Natural killer cell (primary cell): ENCODE measurements around the gene HSFX2. TPM values are rescaled to one million over a fixed set of nuclear protein-coding genes. Genes with fewer than 3 reads are reported as not detected.
A peak's percentile ranks its signal among the peaks of the same experiment; 100 is the strongest.

ENCODE experiments used
- ATAC-seq, 3 donors: fragments of 150-1000 bp in 2 of 3; fragments of 200-7000 bp in 1 of 3; cut with Tn5 transposase; 1 replicate in 1 of 3; 2 replicates in 2 of 3; pipeline ENCODE4 v1.10.0; 2021; ENCODE audit warnings: mild to moderate bottlenecking in 2 of 3, moderate library complexity in 2 of 3
- DNase-seq, 2 donors: peaks; one replicate each; pipeline versions ENCODE4 v3.0.0 to v3.0.0-alpha.2; 2013 to 2021; ENCODE audit warnings: mixed read lengths in 1 of 2
- H3K27ac ChIP-seq: one replicate; pipeline ENCODE4 v1.5.1; 2013; ENCODE audit warnings: mild to moderate bottlenecking, low read length
- H3K27me3 ChIP-seq: one replicate; pipeline ENCODE4 v1.6.1; 2013; ENCODE audit warnings: low read length; ENCODE audit not compliant: control insufficient read depth, insufficient read depth
- H3K36me3 ChIP-seq: one replicate; pipeline ENCODE4 v1.6.1; 2013; ENCODE audit warnings: low read length; ENCODE audit not compliant: control insufficient read depth, insufficient read depth
- H3K4me1 ChIP-seq: one replicate; pipeline ENCODE4 v1.6.1; 2013; ENCODE audit warnings: low read length; ENCODE audit not compliant: control insufficient read depth, insufficient read depth
- H3K4me3 ChIP-seq: one replicate; pipeline ENCODE4 v1.5.1; 2013; ENCODE audit warnings: low read length
- H3K9me3 ChIP-seq: one replicate; pipeline ENCODE4 v1.6.1; 2013; ENCODE audit warnings: low read length; ENCODE audit not compliant: control insufficient read depth, insufficient read depth
- H3K27ac Mint-ChIP-seq, 2 donors: one replicate each; pipeline ENCODE4 v1.8.0; 2022; ENCODE audit warnings: mild to moderate bottlenecking in 2 of 2, mixed read lengths in 2 of 2, moderate library complexity in 1 of 2
- H3K27me3 Mint-ChIP-seq, 2 donors: one replicate each; pipeline ENCODE4 v1.8.0; 2022; ENCODE audit warnings: low read depth in 2 of 2, mixed read lengths in 2 of 2
- H3K36me3 Mint-ChIP-seq: one replicate; pipeline ENCODE4 v1.8.0; 2022; ENCODE audit warnings: mixed read lengths
- H3K4me1 Mint-ChIP-seq, 2 donors: one replicate each; pipeline ENCODE4 v1.8.0; 2022; ENCODE audit warnings: mixed read lengths in 2 of 2
- H3K4me3 Mint-ChIP-seq: one replicate; pipeline ENCODE4 v1.8.0; 2022; ENCODE audit warnings: mild to moderate bottlenecking, moderate library complexity, mixed read lengths
- H3K9me3 Mint-ChIP-seq, 2 donors: one replicate each; pipeline ENCODE4 v1.8.0; 2022; ENCODE audit warnings: mixed read lengths in 2 of 2
- WGBS: methylation state at CpG from one replicate; pipeline ENCODE4 v1.1.7; 2013; ENCODE audit warnings: missing lambda C conversion rate; ENCODE audit not compliant: insufficient coverage; 5-methylcytosine and 5-hydroxymethylcytosine counted together
- intact Hi-C: fragments of 100-400 bp; cut with micrococcal nuclease; formaldehyde crosslinking; loops from one replicate; pipeline ENCODE4 v1.14.2; 2022
- total RNA-seq, 4 donors: library from RNA; stranded (reverse); fragments of 120-200 nt in 1 of 4; gene quantifications; one replicate each; pipeline versions ENCODE4 v1.2.3 to v1.2.4, GENCODE V29; 2013 to 2022
- TF ChIP-seq, protein P1 (sequence below): fragments of 200-600 bp; IDR thresholded peaks from one replicate; pipeline ENCODE4 v1.8.0; 2022; ENCODE audit warnings: antibody characterized with exemption

Gene HSFX2
- total RNA-seq, 3 donors from 2014 or later (not counting 1 experiment from before 2014, with no cell fraction given), result 0.45 to 0.70 TPM; not detected in 1

DNA sequence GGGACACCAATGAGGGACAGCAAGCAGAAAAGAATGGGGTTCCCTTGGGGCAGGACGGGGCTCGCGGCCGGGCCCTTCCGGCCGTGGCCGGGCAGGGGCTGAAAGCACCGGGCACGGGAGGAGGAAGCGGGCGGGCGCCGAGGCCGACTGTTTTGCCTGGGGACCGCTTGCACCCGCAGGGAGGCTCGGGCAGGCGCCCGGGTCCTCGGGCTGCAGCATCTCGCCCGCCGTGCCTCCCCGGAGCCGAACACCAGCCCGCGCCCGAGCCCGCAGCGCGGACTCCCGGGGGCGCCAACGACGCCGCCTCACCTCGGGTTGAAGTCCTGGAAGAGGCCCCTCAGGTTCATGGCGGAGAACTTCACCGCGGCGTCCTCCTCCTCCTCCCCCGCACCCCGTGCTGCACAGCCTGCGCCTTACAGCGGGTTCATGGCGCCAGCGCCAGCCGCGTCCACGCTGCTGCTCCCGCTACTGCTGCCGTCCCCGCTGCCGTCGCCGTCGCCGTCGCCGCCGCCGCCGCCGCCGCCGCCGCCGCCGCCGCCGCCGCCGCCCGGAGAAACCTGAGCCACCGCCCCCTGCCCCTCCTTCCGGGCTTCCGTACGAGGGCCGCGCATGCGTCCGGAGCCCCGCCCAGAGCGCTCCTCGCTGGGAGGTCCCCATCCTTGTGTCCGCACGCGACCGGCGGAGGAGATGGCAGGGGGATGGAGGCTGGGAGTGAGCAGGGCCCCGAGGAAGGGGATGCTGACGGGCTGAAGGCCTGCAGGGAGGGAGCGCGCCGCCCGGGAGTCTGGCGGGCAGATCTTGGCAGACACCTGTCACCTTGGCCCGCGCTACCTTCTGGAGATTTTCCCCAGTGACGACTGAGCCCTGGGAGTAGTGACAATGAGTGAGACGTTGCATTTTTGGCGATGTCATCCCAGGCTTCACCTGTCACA, 36.4 kb upstream of the HSFX2 start, which contains the start of gene TMEM185A:
Gene TMEM185A (minus strand): TSS at position 559 of the 932 bp plus-strand sequence. CDS start 212 bp downstream, at position 347.
- Histone ChIP-seq H3K4me1 (peaks cover 16% of the 10 kb centered on the region), H3K9me3 (no peaks in the 10 kb centered on the region), H3K36me3 (no peaks in the 10 kb centered on the region), H3K4me3 (peak within 1 kb of the TSS; percentile 57), H3K27me3 (no peaks in the 10 kb centered on the region), H3K27ac (peak within 1 kb of the TSS; percentile 40)
- no peaks in the 10 kb centered on the region for H3K36me3 Mint-ChIP-seq
- peaks cover 3 to 8% of the 10 kb centered on the region in 2 donors for H3K27me3 Mint-ChIP-seq
- under 1% methylated on average over 102 of the region's 102 CpGs for WGBS
- H3K9me3 Mint-ChIP-seq, result no peaks in the 10 kb centered on the region
- intact Hi-C loops, result loop anchor here (5.0 kb wide), 1 partner anchor 119 kb away; no protein-coding TSS in a partner anchor
- TF ChIP-seq, protein P1, sequence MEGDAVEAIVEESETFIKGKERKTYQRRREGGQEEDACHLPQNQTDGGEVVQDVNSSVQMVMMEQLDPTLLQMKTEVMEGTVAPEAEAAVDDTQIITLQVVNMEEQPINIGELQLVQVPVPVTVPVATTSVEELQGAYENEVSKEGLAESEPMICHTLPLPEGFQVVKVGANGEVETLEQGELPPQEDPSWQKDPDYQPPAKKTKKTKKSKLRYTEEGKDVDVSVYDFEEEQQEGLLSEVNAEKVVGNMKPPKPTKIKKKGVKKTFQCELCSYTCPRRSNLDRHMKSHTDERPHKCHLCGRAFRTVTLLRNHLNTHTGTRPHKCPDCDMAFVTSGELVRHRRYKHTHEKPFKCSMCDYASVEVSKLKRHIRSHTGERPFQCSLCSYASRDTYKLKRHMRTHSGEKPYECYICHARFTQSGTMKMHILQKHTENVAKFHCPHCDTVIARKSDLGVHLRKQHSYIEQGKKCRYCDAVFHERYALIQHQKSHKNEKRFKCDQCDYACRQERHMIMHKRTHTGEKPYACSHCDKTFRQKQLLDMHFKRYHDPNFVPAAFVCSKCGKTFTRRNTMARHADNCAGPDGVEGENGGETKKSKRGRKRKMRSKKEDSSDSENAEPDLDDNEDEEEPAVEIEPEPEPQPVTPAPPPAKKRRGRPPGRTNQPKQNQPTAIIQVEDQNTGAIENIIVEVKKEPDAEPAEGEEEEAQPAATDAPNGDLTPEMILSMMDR, result no peak
- ATAC-seq, result peak; percentile 86 to 90 (median 88)
- peaks cover 35 to 40% of the 10 kb centered on the region in 2 donors for H3K4me1 Mint-ChIP-seq
- peak within 1 kb of the TSS; percentile 84 for H3K4me3 Mint-ChIP-seq
- peak within 1 kb of the TSS; percentile 49 to 88 for H3K27ac Mint-ChIP-seq
- DNase-seq, result peak; percentile 62 to 86

DNA sequence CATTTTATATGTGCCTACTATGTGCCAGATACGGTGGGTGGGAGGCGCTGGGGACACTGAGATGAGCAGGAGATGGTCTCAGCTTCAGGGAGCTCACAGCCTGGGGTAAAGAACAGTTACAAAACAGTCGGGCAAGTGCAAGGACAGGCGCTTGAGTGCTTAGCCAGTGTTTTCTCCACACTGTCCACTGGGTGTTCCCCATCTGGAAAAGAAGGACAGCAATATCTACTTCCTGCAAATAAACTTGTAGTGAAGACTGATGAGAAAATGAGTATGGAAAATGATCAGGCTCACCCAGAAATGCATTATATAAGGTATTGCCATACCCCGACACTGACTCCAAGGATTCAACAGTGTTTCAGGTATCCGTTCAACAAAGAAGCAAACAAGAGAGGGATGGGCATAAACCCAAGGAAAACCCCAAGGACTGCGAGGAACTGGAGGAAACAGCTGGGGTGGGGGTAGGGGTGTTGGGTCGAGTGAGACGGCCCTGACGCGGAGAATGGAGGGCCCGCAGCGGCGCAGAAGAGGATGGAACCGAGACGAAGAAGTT, 35.6 kb upstream of the HSFX2 start:
- ATAC-seq (peak in 1 of 3 donors; percentile 18), DNase-seq (no peak)
- peak overlapping the region; percentile 84 for H3K4me3 Mint-ChIP-seq
- peaks cover 16% of the 10 kb centered on the region for H3K4me1 ChIP-seq
- H3K4me3 ChIP-seq, result peak overlapping the region; percentile 55
- no peaks in the 10 kb centered on the region for H3K9me3 ChIP-seq
- H3K27me3 Mint-ChIP-seq, result peaks cover 0 to 8% of the 10 kb centered on the region in 2 donors
- H3K27me3 ChIP-seq, result no peaks in the 10 kb centered on the region
- H3K9me3 Mint-ChIP-seq, result no peaks in the 10 kb centered on the region
- intact Hi-C loops, result loop anchor here (5.0 kb wide), 1 partner anchor 118 kb away; no protein-coding TSS in a partner anchor
- no peak overlapping the region for H3K27ac ChIP-seq
- TF ChIP-seq, protein P1, result no peak
- H3K27ac Mint-ChIP-seq, result peak overlapping the region; percentile 39 to 88
- no peaks in the 10 kb centered on the region for H3K36me3 ChIP-seq
- H3K36me3 Mint-ChIP-seq, result no peaks in the 10 kb centered on the region
- peaks cover 38 to 41% of the 10 kb centered on the region in 2 donors for H3K4me1 Mint-ChIP-seq
- 12% methylated on average over 15 of the region's 16 CpGs for WGBS

DNA sequence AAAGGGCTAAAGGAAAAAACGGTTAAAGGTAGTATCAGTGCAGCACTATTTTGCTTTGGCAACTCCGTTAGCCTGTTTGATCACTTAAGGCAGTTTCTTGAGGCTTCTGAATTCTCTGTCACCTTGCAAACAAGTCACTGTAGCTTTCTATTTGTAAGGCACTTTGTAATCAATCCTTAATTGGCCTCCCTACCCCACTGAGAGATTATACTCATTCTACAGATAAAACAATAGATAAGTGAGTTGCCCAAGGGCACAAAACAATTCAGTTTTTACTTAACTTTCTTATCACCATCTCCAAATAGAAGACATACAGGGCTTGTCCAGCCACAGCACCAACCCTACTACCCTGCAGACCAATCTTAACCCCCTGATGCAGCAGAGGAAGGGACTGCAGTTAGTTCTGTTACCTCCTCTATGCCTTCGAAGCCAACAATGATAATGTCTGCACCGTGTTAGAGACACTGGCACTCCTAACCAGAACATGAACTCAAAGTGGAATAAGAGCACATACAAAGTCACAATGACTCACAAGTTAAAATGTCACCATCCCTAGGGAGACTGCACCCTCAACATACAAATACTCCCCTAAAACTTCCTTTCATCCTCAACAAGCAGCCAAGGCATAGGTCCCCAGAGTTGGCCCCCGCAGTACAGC, 34.7 kb upstream of the HSFX2 start:
- Histone ChIP-seq H3K36me3 (no peaks in the 10 kb centered on the region), H3K4me1 (peaks cover 16% of the 10 kb centered on the region), H3K27me3 (no peaks in the 10 kb centered on the region), H3K9me3 (no peaks in the 10 kb centered on the region), H3K27ac (no peak overlapping the region), H3K4me3 (no peak overlapping the region)
- TF ChIP-seq, protein P1, result no peak
- ATAC-seq (no peak), DNase-seq (no peak)
- Mint-ChIP-seq H3K9me3 (no peaks in the 10 kb centered on the region), H3K36me3 (no peaks in the 10 kb centered on the region), H3K27ac (peak overlapping the region in 1 of 2 donors; percentile 88), H3K27me3 (peaks cover 0 to 4% of the 10 kb centered on the region in 2 donors), H3K4me3 (peak overlapping the region; percentile 28), H3K4me1 (peaks cover 38 to 46% of the 10 kb centered on the region in 2 donors)
- intact Hi-C loops, result loop anchor here (5.0 kb wide), 1 partner anchor 118 kb away; no protein-coding TSS in a partner anchor
- 75% methylated on average over 4 of the region's 5 CpGs for WGBS
